GM18517 (cell line): ENCODE measurements around the gene CNTNAP1.
"Not testable (repeated sequence)": the region's sequence is repeated elsewhere in the genome, so short reads cannot be mapped to it uniquely, and the experiment has no call there.

Experiments
- ATAC-seq: cut with Tn5 transposase; IDR thresholded peaks from one replicate; pipeline ENCODE4 v1.9.1; 2021; ENCODE audit warnings: mild to moderate bottlenecking, moderate library complexity; ENCODE audit not compliant: unreplicated experiment

Gene CNTNAP1

DNA sequence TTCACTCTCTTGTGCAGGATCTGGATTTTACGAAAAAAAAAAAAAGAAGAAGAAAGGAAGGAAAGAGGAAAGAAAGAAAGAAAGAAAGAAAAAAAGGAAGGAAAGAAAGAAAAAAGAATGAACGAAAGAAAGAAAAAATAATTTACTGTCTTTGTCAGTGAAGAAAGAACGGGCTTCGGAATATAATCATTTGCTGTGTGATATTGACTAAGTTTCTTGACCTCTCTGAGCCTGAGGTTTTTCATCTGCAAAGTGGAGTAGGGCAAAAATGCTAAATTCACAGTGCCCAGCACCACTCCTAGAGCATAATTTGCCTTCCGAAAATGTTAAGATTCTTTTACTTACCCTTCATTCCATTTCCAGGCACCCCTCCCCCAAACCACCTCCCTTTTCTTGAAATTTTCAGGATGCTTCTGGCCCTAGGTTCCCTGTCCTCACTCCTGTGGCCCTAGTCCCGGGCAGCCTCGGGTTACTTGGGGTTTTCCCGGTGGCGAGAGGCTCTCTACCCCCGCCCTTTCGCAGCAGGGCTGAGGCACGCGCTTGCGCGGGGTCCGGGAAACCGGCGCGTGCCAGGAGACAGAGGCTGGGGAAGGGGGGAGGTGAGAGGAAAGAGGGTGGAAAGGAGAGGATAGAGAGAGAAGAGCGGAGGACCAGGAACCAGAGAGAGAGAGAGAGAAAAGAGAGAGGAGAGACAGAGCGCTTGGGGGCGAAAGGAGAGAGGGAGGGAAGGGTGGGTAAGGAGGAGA lies at the start of gene CNTNAP1:
Gene CNTNAP1 (plus strand): TSS at position 556 of the 746 bp plus-strand sequence. CDS start 299 bp downstream, outside the sequence.
- ATAC-seq: no peak

DNA sequence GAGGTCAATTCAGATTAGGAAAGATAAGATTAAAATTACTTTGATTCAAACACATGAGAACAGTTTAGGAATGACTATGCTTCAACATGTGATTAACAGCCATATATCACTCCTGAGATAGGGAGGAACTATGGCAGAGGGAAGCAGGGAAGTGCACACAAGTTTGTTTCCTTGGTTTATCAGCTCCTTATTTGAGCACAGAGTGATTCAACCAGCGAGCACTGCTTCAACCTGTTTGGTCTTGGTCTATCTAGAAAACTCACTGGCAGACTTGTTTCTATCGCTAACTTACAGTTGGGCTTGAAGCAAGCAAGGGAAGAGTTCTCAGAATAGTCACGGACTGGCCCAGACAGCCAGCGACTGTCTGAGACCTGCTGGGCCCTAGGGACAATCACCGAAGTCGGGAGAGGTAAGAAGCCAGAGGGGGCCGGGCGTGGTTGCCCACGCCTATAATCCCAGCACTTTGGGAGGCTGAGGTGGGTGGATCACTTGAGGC lies 49.3 kb upstream of the CNTNAP1 start:
- ATAC-seq: no peak

DNA sequence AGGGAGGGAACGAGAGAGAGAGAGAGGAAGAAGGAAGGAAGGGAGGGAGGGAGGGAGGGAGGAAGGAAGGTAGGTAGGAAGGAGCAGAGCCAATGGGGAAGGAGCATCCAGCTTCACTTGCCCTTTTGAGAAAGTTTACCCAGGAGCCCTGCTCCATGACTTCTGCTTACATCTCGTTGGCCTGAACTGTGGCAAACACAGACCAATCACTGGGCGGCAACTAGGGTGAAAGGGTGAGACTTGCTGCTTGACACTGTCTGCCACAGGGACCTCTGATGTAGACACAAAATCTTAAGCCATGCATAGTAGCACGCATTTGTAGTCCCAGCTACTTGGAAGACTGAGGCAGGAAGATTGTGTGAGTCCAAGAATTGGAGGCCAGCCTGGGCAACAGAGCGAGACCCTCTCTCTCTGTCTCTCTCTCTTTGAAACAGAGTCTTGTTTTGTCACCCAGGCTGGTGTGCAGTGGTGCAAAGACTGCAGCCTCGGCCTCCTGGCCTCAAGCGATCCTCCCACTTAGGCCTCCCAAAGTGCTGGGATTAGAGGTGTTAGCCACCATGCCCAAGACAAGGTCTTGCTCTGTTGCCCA lies 42.7 kb upstream of the CNTNAP1 start:
- no peak for ATAC-seq

DNA sequence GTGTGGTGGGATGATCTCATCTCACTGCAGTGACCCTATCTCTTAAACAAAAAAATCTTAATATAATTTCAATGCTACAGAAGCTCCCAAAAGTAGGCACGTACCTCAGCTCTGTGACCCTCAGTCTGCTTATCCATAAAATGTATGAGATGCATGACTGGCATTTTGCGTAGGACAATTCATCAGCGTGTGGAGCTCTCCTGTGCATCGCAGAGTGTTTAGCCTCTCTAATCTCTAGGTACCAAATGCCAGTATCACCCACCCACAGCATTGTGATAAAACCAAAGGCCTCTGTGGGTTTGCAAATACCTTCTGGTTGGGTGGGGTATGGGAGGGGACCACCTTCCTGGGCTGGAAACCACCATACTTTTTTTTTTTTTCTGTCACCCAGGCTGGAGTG lies 42.2 kb upstream of the CNTNAP1 start:
- ATAC-seq: no peak

DNA sequence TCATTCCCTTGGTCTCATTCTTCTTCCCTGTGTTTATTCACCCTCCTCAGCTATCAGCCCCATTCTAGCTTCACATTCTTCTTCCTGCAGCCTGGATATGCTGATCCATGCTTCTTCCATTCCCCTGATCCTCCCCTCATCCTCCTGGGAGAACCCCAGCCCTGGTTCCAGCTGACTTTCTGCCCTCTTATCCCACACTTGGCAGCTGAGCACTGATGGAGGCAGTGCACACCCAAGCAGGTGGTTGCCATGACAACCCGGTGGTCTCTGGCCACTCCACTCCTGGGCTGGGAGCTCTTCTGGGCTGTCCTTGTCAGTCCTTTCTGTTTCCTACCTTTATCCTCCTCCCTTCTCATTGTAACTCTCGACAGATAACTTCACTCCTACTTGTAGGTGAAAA lies 40.0 kb upstream of the CNTNAP1 start:
- ATAC-seq: no peak

DNA sequence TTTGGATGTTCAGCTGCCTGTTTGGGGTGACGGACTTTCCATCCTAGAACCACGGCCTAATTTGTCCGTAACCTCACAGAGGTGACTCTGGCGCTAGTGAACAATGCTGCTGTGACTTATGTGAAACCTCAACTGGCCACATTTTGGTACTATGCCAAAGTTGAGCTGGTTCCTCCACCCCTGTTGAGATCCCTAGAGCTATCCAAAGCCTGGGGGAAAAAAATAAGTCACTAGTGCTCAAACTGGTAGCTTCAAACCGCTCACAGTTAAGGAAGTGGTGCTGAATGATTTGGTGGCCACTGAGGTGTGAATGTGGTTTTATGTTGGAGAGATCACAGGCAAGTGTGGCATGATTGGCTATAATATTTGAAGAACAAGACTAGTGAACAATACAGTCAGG lies 34.6 kb upstream of the CNTNAP1 start:
- ATAC-seq: no peak

DNA sequence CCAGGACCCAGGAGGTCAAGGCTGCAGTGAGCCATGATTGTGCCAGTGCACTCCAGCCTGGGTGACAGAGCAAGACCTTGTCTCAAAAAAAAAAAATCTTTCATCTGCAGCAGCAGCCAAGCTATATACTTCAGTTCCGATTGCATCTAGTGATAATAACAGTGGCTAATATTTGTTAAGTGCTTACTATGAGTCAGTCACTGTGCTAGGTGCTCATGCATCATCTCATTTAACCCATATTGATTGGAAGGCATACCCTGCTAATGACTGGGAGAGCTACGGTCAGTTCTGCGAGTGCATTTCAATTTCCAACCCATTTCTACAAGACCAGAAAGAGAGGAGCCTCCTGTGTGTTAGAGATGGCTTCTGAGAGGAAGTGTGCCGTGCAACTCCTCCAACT lies 30.9 kb upstream of the CNTNAP1 start:
- no peak for ATAC-seq

DNA sequence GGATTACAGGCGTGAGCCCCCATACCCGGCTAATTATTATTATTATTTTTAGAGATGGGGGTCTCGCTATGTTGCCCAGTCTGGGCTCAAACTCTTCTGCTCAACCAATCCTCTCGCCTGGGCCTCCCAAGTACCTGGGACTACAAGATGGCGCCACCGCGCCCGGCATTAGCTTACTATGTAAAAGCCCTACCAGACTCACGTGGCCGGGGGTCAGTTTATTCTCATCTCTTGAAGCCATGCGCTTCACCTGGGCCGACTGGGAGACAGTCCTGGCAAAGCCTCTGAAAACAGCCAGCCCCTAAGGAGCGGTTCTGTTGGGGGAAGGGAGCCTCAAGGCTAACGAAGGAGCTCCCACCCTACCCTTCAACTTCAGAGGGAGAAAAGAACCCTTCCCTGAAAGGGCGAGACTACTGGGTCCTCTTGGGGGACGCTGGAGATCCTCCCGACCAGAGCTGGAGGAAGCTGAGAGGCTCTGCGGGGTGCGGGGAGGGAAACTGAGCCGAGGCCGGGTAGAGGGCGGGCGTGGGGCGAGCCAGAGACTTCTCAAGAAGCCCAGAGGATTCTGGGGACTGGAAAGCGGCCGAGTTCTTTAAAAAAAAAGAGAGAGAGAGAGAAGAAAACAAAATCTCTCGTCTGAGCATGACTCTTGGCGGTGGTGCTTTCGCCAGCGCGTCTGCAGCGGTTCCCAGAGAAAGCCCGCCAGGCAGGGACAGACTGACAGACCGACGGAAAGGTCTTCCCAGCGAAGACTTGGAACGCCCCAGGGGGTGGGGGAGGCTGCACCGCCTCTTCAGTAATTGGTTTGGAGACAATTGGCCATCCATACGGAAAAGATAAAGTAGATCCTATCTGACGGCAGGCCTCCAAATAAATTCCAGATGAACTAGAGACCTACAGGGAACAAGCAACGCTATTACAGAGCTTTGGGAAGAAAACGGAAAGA lies 28.9 kb upstream of the CNTNAP1 start:
- ATAC-seq: no peak

DNA sequence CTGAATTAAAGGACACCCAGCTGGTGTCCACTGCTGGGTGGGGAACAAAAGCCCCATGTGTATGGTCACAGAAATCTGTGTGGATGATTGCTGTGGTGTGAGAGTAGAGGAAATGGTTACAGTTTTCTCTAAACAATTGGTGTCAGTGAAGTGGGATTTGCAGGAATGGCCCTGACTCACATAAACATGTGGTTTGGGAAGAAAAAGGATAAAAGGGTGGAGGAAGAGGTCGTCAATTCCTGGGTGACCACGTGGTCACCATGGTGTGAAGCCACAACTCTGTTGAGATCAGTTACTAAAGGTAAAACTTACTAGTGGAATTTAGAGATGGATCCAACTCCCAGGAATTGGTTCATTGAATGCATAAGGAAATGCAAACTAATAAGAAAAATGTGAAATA lies 26.8 kb upstream of the CNTNAP1 start:
- ATAC-seq: no peak

DNA sequence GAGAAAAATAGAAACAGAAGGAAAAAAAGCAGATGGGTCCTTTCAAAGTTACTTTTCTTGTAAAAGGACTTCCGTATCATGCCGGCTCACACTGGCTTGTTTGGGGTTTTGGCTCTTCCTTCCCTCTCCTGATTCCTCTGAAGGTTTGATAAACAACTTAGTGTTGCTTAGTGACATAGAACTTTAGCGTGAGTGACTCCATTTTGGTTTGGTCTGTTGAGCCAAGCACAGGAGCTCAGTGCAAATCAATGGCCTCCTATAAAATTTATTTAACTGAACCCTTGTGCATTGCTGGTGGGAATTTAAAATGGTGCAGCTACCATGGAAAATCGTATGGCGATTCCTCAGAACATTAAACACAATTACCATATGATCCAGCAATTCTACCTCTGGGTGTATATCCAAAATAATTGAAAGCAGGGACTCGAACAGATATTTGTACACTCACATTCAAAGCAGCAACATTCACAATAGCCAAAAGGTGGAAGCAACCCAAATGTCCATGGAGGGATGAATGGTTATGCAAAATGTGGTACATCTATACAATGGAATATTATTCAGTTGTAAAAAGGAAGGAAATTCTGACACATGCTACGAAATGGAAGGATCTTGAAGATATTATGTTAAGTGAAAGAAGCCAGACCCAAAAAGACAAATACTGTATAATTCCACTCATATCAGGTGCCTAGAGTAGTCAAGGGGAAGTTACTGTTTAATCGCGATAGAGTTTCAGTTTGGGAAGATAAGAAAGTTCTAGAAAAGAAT lies 24.3 kb upstream of the CNTNAP1 start:
- ATAC-seq: no peak

DNA sequence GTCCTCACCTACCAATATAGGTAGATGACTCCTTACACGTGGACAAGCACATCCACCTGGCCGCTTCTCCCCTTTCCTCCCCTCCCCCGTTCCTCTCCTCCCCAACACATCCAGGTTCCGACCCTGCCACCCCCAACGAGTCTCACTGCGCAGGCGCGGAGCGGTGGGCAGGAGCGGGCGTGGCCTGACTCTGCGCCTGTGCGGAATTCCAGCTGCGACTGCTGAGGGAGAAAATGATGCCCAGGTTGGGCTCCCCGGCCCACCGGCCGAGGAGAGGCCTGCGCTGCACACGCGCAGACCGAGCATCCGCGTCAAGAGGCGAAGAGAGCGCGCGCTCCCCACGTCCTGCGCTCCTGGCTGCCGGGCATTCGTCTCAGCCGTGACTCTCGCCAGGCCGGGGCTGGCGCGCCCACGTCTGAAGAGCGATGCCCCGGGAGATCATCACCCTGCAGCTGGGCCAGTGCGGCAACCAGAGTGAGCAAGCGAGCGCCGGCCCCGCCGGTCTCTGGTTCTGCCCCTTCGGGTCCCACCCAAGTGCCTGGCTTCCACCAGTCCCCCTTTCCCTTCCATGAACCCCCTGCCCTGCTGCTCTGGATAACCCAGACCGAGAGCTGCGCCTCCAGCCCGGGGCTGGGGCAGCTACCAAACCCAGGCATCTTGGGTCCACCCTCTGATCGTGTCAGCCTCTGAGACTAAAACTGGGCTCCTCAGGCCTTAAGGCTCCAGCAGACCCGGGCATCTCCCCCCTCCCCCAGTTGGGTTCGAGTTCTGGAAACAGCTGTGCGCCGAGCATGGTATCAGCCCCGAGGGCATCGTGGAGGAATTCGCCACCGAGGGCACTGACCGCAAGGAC lies 23.0 kb upstream of the CNTNAP1 start, which contains the start of gene TUBG2:
Gene TUBG2 (plus strand): TSS at position 206 of the 853 bp plus-strand sequence. CDS start 220 bp downstream, at position 426.
- ATAC-seq: peak; percentile 55

DNA sequence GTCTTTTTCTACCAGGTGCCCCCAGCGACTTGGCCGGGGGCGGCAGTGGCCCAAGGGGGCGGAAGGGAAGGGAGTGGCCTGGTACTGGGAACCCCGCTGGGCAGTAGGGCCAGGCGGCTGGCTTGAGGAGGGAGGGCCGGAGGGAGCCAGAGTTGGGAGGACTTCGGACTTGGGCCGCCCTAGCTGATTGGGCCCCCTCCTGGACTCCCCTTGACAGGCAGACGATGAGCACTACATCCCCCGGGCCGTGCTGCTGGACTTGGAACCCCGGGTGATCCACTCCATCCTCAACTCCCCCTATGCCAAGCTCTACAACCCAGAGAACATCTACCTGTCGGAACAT lies 22.4 kb upstream of the CNTNAP1 start:
- ATAC-seq: not testable (repeated sequence)

DNA sequence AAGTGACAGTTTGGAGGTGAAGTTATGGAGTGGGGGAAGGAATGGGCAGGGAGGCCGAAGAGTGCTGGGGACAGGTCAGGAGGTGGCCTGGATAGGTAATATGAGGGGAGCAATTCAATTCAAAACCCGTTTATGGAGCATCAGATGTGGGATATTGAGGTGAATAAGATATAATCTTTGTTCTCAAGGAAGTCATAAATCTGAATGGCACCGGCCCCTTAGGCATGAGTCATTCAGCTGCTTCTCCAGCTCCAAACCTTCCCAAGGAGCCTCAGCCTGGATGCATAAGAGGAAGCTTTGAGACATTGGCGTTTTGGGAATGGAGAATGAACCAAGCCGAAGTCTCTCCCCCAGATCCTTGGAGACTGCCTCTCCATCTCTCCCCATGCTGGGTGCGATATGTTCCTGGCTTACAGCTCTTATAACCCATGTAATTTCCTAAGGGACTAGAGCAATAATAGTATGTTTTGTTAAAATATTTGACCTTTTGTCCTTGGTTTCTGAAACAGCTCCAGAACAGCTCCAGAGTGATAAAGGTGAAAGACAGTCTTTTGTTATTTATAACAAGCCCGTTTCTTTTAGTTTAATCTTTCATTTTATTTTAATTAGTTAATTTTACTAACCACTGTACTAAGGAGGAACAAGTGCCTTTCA lies 21.5 kb upstream of the CNTNAP1 start:
- ATAC-seq: no peak

DNA sequence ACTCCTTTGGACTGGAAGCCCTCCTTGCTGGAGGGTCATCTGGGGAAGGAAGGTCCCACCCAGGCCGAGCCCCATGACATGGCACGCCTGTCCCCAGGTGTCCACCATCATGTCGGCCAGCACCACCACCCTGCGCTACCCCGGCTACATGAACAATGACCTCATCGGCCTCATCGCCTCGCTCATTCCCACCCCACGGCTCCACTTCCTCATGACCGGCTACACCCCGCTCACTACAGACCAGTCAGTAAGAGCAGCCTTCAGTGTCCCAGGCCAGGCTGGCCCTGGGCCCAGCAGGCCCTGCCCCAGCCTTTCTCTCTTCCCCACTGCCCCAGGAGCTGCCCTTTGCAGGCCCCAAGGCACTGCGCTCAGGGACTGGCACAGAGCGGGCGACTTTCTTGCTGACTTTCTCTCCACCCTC lies 16.7 kb upstream of the CNTNAP1 start:
- no peak for ATAC-seq

DNA sequence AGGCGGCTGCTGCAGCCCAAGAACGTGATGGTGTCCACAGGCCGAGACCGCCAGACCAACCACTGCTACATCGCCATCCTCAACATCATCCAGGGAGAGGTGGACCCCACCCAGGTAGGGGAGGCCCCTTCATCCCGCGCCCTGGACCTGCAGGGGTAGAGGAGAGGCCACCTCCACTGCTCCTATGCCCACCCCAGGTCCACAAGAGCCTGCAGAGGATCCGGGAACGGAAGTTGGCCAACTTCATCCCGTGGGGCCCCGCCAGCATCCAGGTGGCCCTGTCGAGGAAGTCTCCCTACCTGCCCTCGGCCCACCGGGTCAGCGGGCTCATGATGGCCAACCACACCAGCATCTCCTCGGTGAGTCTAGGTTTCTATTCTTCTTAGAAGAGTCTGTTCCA lies 16.2 kb upstream of the CNTNAP1 start:
- ATAC-seq: not testable (repeated sequence)

DNA sequence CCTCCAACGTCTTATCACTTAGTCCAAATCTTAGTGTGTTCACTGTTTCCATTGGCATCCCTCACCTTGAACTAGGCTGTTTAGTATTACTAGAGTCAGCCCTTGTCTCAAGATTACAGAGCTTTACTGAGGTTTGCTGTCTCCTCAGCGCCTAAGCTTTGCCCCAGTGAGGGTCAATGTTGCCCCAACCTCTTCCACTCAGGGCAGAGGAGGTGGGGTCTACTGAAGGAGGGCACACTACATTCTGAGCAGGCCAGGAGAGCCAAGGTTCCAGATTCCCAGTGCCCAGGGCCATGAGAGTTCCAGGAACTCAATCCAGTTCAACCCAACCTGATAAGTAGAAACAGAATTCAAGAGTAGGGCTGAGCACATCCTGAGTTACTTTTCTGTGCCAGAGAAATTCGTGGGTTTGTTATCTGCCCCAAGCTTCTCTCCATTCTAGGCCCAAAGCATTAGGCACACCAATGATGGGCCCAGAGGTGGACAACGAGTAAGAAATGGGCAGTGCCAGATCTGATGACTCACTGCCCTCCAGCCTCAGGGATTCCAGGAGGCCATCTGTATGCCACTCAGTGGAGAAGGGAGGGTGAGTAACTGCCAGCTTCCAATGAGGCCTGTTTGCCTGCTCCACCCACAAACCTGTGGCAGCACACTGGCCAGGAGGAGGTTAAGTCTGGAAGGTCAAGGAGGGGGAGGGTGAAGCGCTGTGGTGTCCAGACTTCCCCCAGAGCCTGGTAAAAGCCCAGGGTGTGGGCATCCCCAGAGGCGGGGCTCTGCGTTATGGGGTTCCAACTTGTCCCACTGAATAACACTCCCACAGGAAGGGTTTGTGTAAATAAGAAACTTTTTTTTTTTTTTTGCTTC lies 15.0 kb upstream of the CNTNAP1 start:
- ATAC-seq: no peak

DNA sequence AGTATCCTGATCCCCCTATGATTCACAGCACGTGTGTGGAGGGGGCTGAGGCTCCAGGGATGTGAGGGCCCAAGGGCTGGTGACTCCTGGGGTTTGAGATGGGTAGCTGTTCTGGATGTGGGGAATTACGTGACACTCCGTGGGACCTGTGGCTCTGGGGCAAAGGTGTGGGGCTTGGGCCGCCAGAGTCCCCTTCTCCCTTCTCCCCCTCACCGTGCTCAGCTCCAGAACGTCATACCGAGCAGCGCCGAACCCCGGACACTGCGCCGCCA lies 12.7 kb upstream of the CNTNAP1 start:
- no peak for ATAC-seq

DNA sequence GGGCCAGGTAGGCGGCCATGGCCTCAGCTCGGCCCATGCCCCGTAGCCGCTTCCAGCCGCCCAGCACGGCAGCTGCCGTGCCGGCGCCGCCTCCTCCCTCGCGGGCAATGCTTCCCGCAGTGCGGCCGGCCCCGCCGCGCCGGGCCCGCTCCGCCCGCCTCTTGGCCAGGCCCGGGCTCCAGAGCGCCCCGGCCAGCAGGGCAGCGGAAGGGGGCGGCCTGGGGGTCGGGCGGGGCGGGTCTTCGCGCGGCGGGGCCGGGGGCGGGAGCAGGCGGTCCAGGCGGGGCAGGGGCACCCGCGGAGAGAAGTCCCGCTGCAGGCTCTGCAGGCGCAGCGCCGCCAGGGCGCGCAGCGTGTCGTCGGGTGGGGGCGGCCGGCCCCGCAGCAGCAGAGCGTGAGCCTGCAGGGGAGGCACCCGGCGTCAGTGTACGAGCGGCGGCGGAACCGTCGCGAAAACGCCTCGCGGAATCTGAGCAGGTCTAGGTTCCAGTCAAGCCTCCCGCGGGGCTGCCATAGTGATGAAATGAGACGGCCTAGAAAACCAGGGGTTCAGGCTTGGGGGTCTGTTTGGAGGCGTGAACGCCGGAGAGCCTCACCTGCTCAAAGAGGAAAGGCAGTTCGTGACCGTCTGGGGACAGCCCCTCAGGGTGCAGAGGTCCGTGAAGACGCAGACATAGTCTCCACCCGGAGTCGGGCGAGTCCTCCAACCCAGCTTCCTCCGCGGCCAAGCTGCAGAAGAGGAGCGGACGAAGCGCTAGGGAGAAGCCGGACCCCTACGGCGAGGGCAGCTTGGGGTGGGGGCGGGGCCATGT lies 12.1 kb upstream of the CNTNAP1 start:
- no peak for ATAC-seq
